ENCODE results near the gene NOL9.

- TF ChIP-seq, protein P1, sequence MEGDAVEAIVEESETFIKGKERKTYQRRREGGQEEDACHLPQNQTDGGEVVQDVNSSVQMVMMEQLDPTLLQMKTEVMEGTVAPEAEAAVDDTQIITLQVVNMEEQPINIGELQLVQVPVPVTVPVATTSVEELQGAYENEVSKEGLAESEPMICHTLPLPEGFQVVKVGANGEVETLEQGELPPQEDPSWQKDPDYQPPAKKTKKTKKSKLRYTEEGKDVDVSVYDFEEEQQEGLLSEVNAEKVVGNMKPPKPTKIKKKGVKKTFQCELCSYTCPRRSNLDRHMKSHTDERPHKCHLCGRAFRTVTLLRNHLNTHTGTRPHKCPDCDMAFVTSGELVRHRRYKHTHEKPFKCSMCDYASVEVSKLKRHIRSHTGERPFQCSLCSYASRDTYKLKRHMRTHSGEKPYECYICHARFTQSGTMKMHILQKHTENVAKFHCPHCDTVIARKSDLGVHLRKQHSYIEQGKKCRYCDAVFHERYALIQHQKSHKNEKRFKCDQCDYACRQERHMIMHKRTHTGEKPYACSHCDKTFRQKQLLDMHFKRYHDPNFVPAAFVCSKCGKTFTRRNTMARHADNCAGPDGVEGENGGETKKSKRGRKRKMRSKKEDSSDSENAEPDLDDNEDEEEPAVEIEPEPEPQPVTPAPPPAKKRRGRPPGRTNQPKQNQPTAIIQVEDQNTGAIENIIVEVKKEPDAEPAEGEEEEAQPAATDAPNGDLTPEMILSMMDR (IDR thresholded peaks at IDR 0.05; ENCODE audit: low read depth, low read length), result no peak
- TF ChIP-seq EZH2phosphoT487 (IDR thresholded peaks at IDR 0.05; ENCODE audit: low read depth), result no peak
These were observed 62.3 kb downstream of the NOL9 start for GRCh38 chr1:6491966-6492365.
